K562 (cell line): ENCODE results near the gene DNAJB11. TPM values are rescaled to one million over a fixed set of nuclear protein-coding genes. Genes with fewer than 3 reads are reported as not detected.
A peak's percentile ranks its signal among the peaks of the same experiment; 100 is the strongest.

Source experiments
- HMG20B ChIP-seq: fragments of 250-450 bp; sonication (Bioruptor Pico); IDR thresholded peaks from 2 replicates; pipeline ENCODE4 v1.5.0; 2021; ENCODE audit warnings: mild to moderate bottlenecking
- MXI1 ChIP-seq: IDR thresholded peaks from 2 replicates; pipeline ENCODE4 v1.6.1; 2011; ENCODE audit warnings: low read depth, mild to moderate bottlenecking, improper control_type of control experiment, low read length
- PCBP2 ChIP-seq: fragments of 200-400 bp; formaldehyde crosslinking; IDR thresholded peaks from 2 replicates; pipeline ENCODE4 v1.6.1; 2018; ENCODE audit warnings: low read length, low read depth, mild to moderate bottlenecking, moderate library complexity; ENCODE audit not compliant: poor library complexity, severe bottlenecking
- RNF2 ChIP-seq: sonication (generic); IDR thresholded peaks from 2 replicates; pipeline ENCODE4 v1.6.1; 2016
- ZBED1 ChIP-seq: IDR thresholded peaks from 2 replicates; pipeline ENCODE4 v1.6.1; 2014
- ZNF318 ChIP-seq, 2 experiments: fragments of 450-650 bp; IDR thresholded peaks; 2 replicates each; pipeline ENCODE4 v1.6.1; 2016; ENCODE audit warnings: mild to moderate bottlenecking in 2 of 2, borderline replicate concordance in 1 of 2, low read depth in 1 of 2, moderate library complexity in 1 of 2
- ZNF507 ChIP-seq: conservative IDR thresholded peaks from 2 replicates; pipeline ENCODE4 v1.6.1; 2017; ENCODE audit warnings: missing genetic modification characterization, missing compliant biosample characterization
- polyA plus RNA-seq, 8 experiments: library from polyadenylated mRNA; depleted of rRNA in 4 of 8; stranded (reverse) in 5 of 8; unstranded in 3 of 8; fragments of >200 nt; fragmentation: Nextera tagmentation in 2 of 8; fragmentation: Illumina TruSeq in 1 of 8; extraction: Ambion mirVana in 2 of 8; extraction: Trizol in 1 of 8; gene quantifications; 2 replicates each; pipeline versions ENCODE4 v1.2.1 to v1.2.3, GENCODE V29; 2011 to 2014; ENCODE audit warnings: inconsistent platforms in 1 of 8, missing spikeins in 1 of 8
- total RNA-seq, 7 experiments: library from RNA; depleted of rRNA in 6 of 7; stranded (reverse); fragments of >200 nt in 6 of 7; fragmentation: Illumina TruSeq in 2 of 7; extraction: Trizol in 2 of 7; gene quantifications; 2 replicates each; pipeline versions ENCODE4 v1.2.1 to v1.2.3, GENCODE V29; 2011 to 2021; ENCODE audit warnings: low replicate concordance in 1 of 7

Gene DNAJB11
- total and polyA plus RNA-seq, 9 of the 15 experiments (the other 6 are each of a cell fraction or from before 2014, with no cell fraction given) = 14.8 to 74.7 (median 63.8) TPM

DNA sequence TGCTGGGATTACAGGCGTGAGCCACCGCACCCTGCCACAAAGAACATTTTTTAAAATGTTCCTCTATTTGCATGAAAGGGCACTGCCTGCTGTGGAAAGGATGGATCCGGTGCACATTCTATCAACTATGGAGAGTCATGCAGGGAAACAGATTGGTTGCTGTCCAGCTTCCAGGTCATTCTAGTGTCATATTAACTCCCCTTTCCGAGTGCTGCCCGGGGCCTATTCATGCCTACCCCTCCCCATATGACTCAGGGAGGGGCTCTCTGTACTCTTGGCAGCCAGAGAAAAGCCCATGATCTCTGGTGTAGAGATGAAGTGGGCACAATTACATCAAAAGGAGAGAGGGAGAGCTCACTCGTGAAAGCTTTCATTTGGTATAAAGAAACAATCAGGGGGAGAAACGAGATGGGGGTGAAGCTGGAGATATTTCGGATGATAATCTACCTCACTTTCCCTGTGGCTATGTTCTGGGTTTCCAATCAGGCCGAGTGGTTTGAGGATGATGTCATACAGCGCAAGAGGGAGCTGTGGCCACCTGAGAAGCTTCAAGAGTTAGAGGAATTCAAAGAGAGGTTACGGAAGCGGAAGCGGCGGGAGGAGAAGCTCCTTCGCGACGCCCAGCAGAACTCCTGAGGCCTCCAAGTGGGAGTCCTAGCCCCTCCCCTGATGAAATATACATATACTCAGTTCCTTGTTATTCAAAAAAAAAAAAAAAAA lies 26.2 kb downstream of the DNAJB11 start (continued):
- TF ChIP-seq ZNF318 (IDR thresholded peaks at IDR 0.05; ENCODE audit: borderline replicate concordance in 1 of 2, low read depth in 1 of 2) (0 out of 4 replicates have a peak, but pooled peaks of 1 of the 2 experiments have one; percentile 14), RNF2 (no peak), ZNF507 (no peak), HMG20B (CRISPR knock-in tag) (no peak), PCBP2 (no peak), MXI1 (no peak), ZBED1 (no peak)
